ENCODE data around the gene STX3. TPM values are rescaled to one million over a fixed set of nuclear protein-coding genes. Genes with fewer than 3 reads are reported as not detected.

STX3 gene
- total RNA-seq, 1 donor from 2014 or later = 52.4 TPM

- H3K27me3 ChIP-seq = no peaks in the 10 kb centered on the region
- no peak for DNase-seq (ENCODE audit: low spot score)
- H2AFZ ChIP-seq (replicated peaks) = no peak overlapping the region
- no peak overlapping the region for H3K4me2 ChIP-seq
- H3K79me2 ChIP-seq (ENCODE audit: low read depth) = no peaks in the 10 kb centered on the region
- H3F3A ChIP-seq (ENCODE audit: low read depth) = no peaks in the 10 kb centered on the region
- H3K27ac ChIP-seq = no peak overlapping the region
- no peaks in the 10 kb centered on the region for H3K9me3 Mint-ChIP-seq
- H3K9me3 ChIP-seq (ENCODE audit: low read depth) = no peaks in the 10 kb centered on the region
- TF ChIP-seq EZH2phosphoT487 (IDR thresholded peaks at IDR 0.05) (no peak), EZH2 (IDR thresholded peaks at IDR 0.05) (no peak)
- TF ChIP-seq, protein P1, sequence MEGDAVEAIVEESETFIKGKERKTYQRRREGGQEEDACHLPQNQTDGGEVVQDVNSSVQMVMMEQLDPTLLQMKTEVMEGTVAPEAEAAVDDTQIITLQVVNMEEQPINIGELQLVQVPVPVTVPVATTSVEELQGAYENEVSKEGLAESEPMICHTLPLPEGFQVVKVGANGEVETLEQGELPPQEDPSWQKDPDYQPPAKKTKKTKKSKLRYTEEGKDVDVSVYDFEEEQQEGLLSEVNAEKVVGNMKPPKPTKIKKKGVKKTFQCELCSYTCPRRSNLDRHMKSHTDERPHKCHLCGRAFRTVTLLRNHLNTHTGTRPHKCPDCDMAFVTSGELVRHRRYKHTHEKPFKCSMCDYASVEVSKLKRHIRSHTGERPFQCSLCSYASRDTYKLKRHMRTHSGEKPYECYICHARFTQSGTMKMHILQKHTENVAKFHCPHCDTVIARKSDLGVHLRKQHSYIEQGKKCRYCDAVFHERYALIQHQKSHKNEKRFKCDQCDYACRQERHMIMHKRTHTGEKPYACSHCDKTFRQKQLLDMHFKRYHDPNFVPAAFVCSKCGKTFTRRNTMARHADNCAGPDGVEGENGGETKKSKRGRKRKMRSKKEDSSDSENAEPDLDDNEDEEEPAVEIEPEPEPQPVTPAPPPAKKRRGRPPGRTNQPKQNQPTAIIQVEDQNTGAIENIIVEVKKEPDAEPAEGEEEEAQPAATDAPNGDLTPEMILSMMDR (IDR thresholded peaks at IDR 0.05) = no peak
- no peaks in the 10 kb centered on the region for H3K36me3 Mint-ChIP-seq
- no peaks in the 10 kb centered on the region for H3K4me1 ChIP-seq
- H3K9ac ChIP-seq = no peak overlapping the region
- no peaks in the 10 kb centered on the region for H3K36me3 ChIP-seq
- H3K27me3 Mint-ChIP-seq (ENCODE audit: insufficient read depth, low read depth) = no peaks in the 10 kb centered on the region
- H3K27ac Mint-ChIP-seq = no peak overlapping the region
- no peak overlapping the region for H3K4me3 ChIP-seq
- H4K20me1 ChIP-seq (ENCODE audit: low read depth) = no peaks in the 10 kb centered on the region
- no peaks in the 10 kb centered on the region for H3K4me1 Mint-ChIP-seq
- no peak overlapping the region for H3K4me3 Mint-ChIP-seq
These were observed 78.4 kb downstream of the STX3 start for GRCh38 chr11:59833602-59834001.

- no peak overlapping the region for H3K27ac ChIP-seq
- Mint-ChIP-seq H3K9me3 (no peaks in the 10 kb centered on the region), H3K36me3 (no peaks in the 10 kb centered on the region), H3K27ac (no peak overlapping the region), H3K4me1 (no peaks in the 10 kb centered on the region), H3K27me3 (ENCODE audit: insufficient read depth, low read depth) (peaks cover 4% of the 10 kb centered on the region), H3K4me3 (no peak overlapping the region)
- H3K9ac ChIP-seq = no peak overlapping the region
- no peak overlapping the region for H2AFZ ChIP-seq (replicated peaks)
- TF ChIP-seq, protein P1 (IDR thresholded peaks at IDR 0.05) = no peak
- TF ChIP-seq EZH2phosphoT487 (IDR thresholded peaks at IDR 0.05) (no peak), EZH2 (IDR thresholded peaks at IDR 0.05) (no peak)
- H3K9me3 ChIP-seq (ENCODE audit: low read depth) = no peaks in the 10 kb centered on the region
- H4K20me1 ChIP-seq (ENCODE audit: low read depth) = no peaks in the 10 kb centered on the region
- no peak for DNase-seq (ENCODE audit: low spot score)
- H3K4me2 ChIP-seq = no peak overlapping the region
- no peaks in the 10 kb centered on the region for H3K4me1 ChIP-seq
- no peak overlapping the region for H3K4me3 ChIP-seq
- no peaks in the 10 kb centered on the region for H3K36me3 ChIP-seq
- no peaks in the 10 kb centered on the region for H3K79me2 ChIP-seq (ENCODE audit: low read depth)
- no peaks in the 10 kb centered on the region for H3F3A ChIP-seq (ENCODE audit: low read depth)
- no peaks in the 10 kb centered on the region for H3K27me3 ChIP-seq
These were observed 84.4 kb downstream of the STX3 start for GRCh38 chr11:59839615-59840014.

- no peaks in the 10 kb centered on the region for H3K4me1 Mint-ChIP-seq
These were observed 86.3 kb downstream of the STX3 start for GRCh38 chr11:59841514-59841913.

GRCh38 chr11:59842316-59842715 lies 87.1 kb downstream of the STX3 start:
- Histone ChIP-seq H3K79me2 (ENCODE audit: low read depth) (no peaks in the 10 kb centered on the region), H3K9ac (no peak overlapping the region), H3K4me3 (no peak overlapping the region), H2AFZ (replicated peaks) (no peak overlapping the region), H3K27ac (no peak overlapping the region), H3F3A (ENCODE audit: low read depth) (no peaks in the 10 kb centered on the region), H3K4me2 (no peak overlapping the region), H3K9me3 (ENCODE audit: low read depth) (no peaks in the 10 kb centered on the region), H4K20me1 (ENCODE audit: low read depth) (no peaks in the 10 kb centered on the region), H3K4me1 (no peaks in the 10 kb centered on the region), H3K27me3 (no peaks in the 10 kb centered on the region), H3K36me3 (no peaks in the 10 kb centered on the region)
- peaks cover 4% of the 10 kb centered on the region for H3K27me3 Mint-ChIP-seq (ENCODE audit: insufficient read depth, low read depth)
- no peaks in the 10 kb centered on the region for H3K9me3 Mint-ChIP-seq
- H3K4me3 Mint-ChIP-seq = no peak overlapping the region
- H3K27ac Mint-ChIP-seq = no peak overlapping the region
- TF ChIP-seq EZH2phosphoT487 (IDR thresholded peaks at IDR 0.05) (no peak), EZH2 (IDR thresholded peaks at IDR 0.05) (no peak)
- TF ChIP-seq, protein P1 (IDR thresholded peaks at IDR 0.05) = no peak
- DNase-seq (ENCODE audit: low spot score) = no peak
- H3K36me3 Mint-ChIP-seq = no peaks in the 10 kb centered on the region
- no peaks in the 10 kb centered on the region for H3K4me1 Mint-ChIP-seq

More at GRCh38 chr11:59841514-59841913, 86.3 kb downstream of the STX3 start:
- Histone ChIP-seq H3F3A (ENCODE audit: low read depth) (no peaks in the 10 kb centered on the region), H3K9me3 (ENCODE audit: low read depth) (no peaks in the 10 kb centered on the region), H3K4me3 (no peak overlapping the region), H3K36me3 (no peaks in the 10 kb centered on the region), H4K20me1 (ENCODE audit: low read depth) (no peaks in the 10 kb centered on the region), H2AFZ (replicated peaks) (no peak overlapping the region), H3K27me3 (no peaks in the 10 kb centered on the region), H3K79me2 (ENCODE audit: low read depth) (no peaks in the 10 kb centered on the region), H3K9ac (no peak overlapping the region), H3K27ac (no peak overlapping the region), H3K4me2 (no peak overlapping the region), H3K4me1 (no peaks in the 10 kb centered on the region)
- Mint-ChIP-seq H3K36me3 (no peaks in the 10 kb centered on the region), H3K27ac (no peak overlapping the region), H3K4me3 (no peak overlapping the region), H3K9me3 (no peaks in the 10 kb centered on the region), H3K27me3 (ENCODE audit: insufficient read depth, low read depth) (peaks cover 4% of the 10 kb centered on the region)
- no peak for TF ChIP-seq EZH2phosphoT487 (IDR thresholded peaks at IDR 0.05)
- no peak for DNase-seq (ENCODE audit: low spot score)

All from neural progenitor cell (in vitro differentiated cells).